Stimulated activated CD8-positive, alpha-beta memory T cell treated with anti-CD3 and anti-CD28 coated beads, Interleukin-12 subunit alpha, Interleukin-12 subunit beta, amount 100 ng/mL, for 24 hours (primary cell): ENCODE results near the gene DNAJA2.
"Not testable (repeated sequence)": the region's sequence is repeated elsewhere in the genome, so short reads cannot be mapped to it uniquely, and the experiment has no call there.

Experiments
- DNase-seq: peaks from one replicate; pipeline ENCODE4 v3.0.0-alpha.2; 2020; ENCODE audit errors: extremely low read depth

The DNAJA2 gene

DNA sequence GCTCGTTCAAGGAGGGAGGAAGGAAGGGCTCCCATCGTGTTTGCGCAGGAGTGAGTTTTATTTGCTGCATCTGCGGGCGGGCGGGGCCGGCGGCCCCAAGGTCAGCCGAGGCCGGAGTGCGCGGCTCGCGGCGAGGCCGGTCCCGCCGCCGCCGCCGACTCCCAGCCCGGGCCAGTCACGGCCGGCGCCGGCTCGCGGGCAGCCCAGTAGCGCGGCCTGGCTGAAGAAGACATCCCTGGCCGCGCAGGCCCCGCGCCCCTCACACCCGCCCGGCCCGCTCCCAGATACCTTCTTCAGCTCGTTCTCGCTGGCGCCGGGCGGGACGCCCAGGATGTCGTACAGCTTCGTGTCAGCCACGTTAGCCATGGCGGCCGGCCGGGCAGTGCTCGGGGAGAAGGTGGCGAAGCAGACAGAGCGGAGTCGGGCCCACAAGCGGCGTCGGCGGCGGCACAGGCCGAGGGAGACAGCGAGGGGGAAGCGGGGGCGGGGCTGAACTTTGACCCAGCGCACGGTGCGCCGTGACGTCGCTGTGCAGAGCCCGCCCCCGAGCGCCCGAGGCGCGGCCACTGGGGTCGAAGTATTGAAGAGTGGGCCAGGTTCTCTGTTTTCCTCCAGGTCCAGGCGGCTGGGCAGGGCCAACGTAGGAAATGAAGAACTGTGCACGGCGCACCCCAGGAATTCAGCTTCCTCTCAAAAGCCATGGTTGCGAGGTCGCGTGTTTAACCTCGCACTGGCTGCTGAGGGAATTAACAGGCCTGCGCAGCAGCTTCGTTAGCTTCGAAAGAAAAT lies at the start of gene DNAJA2:
TSS of gene DNAJA2 (minus strand) at position 468 of the 789 bp plus-strand sequence. CDS start at position 366, 102 bp downstream.
- peak; percentile 85 for DNase-seq

DNA sequence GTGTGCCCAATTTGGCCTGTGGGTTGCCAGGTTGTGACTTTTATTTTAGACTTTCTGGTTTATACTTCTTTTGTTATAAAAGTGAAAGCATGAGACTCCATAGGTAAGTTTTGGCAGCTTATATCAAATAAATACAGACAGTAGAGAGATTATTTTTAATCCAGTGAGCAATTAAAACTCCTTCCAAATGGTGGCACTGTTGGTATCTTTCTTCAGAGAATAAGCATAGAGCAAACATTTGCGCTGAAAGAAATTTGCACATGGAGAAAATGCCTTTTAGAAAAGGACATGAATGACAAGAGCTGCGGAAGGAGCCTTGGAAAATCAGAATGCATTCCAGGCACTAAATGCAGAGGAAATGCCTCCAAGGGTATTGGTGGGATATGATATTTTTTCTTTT lies 46.1 kb upstream of the DNAJA2 start:
- DNase-seq: no peak

DNA sequence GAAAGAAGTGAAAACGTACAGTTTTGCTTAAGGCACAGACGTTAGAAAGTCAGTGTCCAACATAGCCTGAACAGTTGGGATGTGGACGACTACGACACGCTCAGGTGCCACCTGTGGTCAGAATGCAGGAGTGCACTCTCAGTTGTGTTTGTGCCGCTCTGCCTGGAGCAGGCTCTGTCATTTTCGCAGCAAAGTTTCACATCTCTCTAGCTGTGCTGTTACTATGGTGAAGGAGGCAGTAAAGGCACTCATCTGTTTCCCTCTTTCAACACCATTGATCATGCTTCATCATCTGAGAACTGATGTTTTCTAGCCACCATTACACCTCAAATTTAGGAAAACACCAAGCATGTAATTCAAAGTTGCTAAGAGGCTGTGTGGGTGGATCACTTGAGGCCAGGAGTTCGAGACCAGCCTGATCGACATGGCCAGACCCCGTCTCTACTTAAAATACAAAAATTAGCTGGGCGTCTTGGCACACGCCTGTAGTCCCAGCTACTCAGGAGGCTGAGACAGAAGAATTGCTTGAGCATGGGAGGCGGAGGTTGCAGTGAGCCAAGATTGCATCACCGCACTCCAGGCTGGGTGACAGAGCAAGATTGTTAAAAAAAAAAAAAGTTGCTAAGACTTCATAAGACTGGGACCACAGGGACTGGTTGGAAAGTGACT lies 44.9 kb upstream of the DNAJA2 start:
- DNase-seq: no peak

GRCh38 chr16:47017636-47018035 lies 44.2 kb upstream of the DNAJA2 start:
- DNase-seq: no peak

- no peak for DNase-seq
Observed at GRCh38 chr16:47016700-47017133, 43.2 kb upstream of the DNAJA2 start.

- no peak for DNase-seq
Observed at GRCh38 chr16:47013910-47014309, 40.4 kb upstream of the DNAJA2 start.

DNA sequence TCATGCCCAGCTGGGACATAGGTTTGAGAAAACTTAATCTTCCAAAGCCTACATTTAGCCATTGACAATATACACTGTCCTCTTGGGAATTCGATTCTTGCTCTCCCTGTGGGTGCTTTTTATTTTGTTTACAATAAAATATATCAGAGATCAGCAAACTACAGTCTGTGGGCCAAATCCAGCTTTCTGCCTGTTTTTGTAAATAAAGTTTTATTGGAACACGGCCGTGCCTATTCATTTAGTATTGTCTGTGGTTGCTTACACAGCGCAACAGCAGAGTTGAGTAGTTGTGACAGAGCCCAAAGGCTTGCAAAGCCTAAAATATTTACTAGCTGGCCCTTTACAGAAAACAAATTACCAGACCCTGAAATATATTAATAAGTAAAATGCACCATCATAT lies 39.7 kb upstream of the DNAJA2 start:
- DNase-seq: no peak

GRCh38 chr16:47010812-47011211 lies 37.3 kb upstream of the DNAJA2 start:
- DNase-seq: not testable (repeated sequence)

DNA sequence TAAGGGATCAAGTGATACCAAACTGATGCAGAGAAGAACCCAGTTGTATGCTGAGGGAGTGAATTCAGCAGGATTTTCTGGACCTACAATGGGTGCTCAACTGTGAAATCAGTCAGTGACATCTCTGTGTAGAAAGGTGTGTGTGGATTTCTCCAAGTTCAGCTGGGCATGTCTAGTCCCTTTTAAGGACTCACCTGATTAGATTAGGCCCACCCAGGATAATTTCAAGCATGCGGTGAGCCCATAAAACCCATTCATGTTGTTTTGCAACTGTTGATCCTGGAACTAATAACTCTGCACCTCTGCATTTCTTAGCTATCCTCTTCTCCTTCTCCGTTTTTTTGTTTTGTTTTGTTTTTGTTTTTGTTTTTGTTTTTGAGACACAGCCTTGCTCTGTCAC lies 35.1 kb upstream of the DNAJA2 start:
- no peak for DNase-seq

DNA sequence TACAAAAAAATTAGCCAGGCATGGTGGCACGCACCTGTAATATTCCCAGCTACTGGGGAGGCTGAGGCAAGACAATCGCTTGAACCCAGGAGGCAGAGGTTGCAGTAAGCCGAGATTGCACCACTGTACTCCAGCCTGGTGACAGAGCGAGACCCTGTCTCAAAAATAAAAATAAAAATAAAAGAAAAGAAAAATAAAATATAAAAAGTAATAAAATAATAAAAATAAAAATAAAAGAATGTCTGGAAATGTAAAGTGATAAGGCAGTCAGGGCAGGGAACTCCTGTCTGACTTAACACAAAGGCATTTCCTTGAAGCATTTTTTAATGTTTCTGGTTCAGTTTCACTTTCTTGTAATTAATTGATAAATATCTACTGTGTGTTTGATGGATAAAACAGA lies 34.7 kb upstream of the DNAJA2 start:
- DNase-seq: no peak

DNA sequence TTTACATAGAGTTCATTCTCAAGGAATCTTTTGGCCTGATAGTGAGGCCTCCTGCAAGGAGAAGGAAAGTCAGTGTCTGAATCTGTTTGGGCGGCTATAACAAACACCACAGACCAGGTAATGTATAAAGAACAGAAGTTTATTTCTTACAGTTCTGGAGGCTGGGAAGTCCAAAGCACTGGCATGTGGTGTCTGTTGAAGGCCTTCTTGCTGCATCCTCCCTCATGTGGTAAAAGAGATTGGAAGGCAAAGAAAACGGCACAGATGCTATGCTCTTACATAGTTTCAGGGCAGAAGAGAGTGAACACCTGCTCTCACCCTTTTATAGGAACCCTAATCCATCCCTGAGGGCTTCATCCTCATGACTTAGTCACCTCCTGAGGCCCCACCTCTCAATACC lies 31.2 kb upstream of the DNAJA2 start:
- no peak for DNase-seq

- DNase-seq: not testable (repeated sequence)
Observed at GRCh38 chr16:47000066-47000465, 26.6 kb upstream of the DNAJA2 start.

GRCh38 chr16:46997844-46998243 lies 24.4 kb upstream of the DNAJA2 start:
- no peak for DNase-seq

GRCh38 chr16:46996952-46997458 lies 23.5 kb upstream of the DNAJA2 start:
- DNase-seq: no peak

- no peak for DNase-seq
Observed at GRCh38 chr16:46996391-46996790, 22.9 kb upstream of the DNAJA2 start.

DNA sequence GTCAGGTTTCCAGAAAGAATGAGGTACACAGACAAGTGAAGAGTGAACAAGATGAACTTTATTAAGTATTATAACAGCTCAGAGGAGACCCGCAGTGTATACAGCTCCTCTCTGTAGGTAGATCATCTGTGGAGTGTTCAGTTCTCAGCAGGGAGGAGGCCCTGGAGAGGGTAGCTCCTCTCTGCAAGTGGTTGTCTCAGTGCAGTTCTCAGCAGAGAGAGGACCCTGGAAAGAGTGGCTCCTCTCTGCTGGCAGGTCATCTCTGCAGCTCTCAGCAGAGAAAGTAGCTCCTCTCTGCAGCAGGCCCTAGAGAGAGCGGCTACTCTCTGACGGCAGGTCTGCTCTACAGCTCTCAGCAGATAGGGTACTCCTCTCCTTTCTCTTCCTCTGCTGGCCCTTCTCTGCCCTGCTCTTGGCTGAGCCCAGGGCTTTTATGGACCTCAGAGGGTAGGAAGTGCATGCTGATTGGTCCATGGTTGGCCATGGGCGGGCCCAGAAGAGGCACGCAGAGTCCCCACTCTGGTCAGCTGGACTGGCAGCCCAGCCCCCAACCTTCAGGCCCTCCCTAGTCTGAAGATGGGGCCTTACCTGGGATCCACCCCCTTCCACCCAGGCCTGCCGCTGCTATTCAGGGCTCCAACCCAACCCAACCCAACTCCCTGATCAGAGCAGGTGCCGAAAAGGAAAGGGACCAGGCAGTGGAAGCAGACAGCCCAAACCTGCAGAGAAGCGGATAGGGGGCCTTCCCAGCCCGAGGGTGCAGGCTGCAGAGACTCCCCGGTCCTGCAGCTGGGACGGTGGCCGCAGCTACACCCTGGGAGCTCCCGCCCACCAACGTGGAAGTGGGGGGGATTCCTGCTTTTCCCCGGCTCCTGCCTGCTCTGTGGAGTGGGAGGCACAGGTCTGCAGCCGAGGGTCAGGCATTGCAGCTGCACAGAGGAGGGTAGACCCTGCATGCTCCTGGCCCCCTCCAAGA lies 18.5 kb upstream of the DNAJA2 start:
- DNase-seq: no peak

DNA sequence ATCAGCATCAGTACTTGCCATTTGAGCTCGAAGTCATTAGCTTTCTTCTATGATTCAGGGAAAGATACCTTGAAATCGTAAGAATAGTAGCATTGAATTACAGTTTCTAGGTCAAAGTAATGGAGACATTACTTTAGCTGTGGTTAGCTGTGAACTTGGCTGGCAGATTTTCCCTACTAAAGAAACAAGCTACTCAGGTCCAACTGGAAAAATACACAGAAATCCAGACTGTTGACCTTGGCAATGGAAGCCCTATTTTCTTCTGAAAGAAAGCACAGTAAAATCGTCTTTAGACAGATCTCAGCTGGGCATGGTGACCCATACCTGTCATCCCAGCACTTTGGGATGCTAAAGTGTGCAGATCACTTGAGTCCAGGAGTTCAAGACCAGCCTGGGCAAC lies 13.4 kb upstream of the DNAJA2 start:
- DNase-seq: no peak

GRCh38 chr16:46986438-46986837 lies 13.0 kb upstream of the DNAJA2 start:
- no peak for DNase-seq

DNA sequence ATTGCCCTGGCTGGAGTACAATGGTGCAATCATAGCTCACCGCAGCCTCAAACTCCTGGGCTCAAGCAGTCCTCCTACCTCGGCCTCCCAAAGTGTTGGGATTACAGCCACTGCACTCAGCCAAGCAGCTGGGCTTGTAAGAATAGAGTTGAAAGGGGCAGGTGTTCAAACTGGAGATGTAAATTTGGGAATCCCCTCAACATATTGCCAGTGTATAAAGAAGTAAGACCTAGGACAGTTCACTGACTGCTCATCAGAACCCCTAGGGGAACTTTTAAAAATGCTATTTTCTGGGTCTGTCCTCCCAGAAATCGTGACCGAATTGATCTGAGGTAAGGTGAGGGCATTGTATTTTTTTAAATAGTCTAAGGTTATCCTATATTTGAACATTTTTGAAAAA lies 8.9 kb upstream of the DNAJA2 start:
- DNase-seq: no peak

- no peak for DNase-seq
Observed at GRCh38 chr16:46980926-46981325, 7.5 kb upstream of the DNAJA2 start.

DNA sequence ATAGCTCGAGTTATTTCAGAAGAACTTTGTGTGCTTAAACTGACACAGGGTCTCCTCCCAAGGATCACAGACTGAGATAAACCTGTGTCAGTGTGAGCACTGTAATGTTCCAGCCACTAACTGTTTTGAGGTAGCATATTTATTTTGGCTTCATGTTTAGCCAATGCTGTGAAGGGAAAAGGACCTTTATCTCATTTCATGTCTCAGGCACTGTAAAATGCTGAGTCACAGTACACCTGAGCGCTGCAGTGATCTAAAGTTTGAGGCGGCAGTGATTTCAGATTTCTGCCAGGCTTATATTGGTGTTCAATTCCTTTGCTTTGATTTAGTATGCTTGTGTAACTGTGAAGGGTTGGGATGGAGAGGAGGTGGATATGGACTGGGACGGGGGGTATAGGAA lies 3.1 kb upstream of the DNAJA2 start:
- DNase-seq: no peak

- no peak for DNase-seq
Observed at GRCh38 chr16:46975908-46976470, 2.5 kb upstream of the DNAJA2 start.
